Activated CD8-positive, alpha-beta memory T cell treated with anti-CD3 and anti-CD28 coated beads for 24 hours (primary cell): ENCODE measurements around the gene STAG3.
"Not testable (repeated sequence)": the region's sequence is repeated elsewhere in the genome, so short reads cannot be mapped to it uniquely, and the experiment has no call there.

Experiments used
- DNase-seq: peaks from one replicate; pipeline ENCODE4 v3.0.0-alpha.2; 2020

Gene STAG3

DNA sequence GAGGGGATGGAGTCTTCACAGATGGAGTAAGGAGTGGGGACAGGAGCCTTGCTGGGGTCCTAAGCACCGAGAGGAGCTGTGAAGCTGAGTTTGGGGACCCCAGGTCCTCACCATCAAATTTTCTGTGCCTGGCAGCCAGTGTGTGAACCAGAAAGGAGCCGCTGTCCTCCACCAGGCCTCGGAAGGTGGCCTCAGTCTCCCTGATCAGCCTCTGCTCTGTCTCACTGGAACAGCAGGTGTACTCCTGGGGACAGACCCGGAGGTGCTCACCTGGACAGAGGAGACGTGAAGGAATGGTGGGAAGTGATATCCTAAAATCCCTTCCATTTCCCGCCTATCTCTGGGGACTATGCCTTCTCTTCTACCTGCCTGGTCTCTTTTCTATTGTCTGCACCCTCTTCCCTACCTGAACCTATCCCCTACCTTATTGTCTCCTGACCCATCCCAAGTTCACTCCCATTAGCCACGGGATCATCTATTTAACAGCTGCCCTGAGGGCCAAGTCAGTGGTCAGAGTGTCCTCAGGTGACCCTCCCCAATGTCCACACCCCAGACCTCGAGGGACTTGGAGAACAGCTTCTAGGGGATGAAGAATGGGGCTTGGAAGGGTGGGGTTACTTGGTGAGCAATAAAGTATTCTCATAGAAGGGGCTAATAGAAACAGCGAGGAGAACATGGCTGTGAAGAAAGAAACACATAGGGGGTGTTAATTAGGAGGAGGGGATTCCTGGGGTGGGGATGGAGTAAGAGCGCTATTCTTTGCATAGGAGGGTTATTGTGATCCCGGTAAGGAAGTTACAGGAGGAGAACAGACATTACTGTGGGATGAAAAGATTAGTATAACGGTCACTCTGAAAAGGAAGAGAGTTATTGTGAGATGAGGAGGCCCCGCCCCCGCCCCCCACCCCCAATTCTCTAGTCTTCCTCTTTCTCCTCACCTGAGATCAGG lies 1.3 kb upstream of the STAG3 start:
- no peak for DNase-seq

DNA sequence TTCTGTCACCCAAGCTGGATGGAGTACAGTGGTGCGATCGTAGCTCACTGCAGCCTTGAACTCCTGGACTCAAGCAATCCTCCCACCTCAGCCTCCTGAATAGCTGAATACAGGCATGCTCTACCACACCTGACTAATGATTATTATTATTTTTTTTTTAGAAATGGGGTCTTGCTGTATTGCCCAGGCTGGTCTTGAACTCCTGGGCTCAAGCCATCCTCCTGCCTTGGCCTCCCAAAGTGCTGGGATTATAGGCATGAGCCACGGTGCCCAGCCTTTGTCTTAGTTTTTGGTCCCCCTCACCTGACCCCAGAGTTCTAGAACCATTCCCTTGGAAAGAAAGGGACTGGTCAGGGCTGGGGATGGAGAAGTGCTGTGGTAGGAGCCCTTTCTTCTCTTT lies 2.4 kb downstream of the STAG3 start:
- DNase-seq: not testable (repeated sequence)

DNA sequence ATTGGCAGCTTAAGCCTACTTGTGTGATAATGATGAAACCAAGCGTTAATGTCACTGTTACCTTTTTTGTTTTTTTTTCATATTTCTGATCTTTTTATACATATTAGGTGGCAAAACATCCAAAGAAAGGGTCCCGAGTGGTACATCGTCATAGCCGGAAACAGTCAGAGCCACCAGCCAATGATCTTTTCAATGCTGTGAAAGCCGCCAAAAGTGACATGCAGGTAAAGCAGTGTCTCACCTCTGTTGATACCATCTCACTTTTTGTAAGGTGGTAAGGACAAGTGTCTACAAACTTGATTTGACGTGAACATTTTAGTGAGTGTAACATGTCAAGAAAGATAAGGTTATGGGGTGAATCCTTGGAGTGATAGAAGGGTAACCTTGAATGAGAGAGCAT lies 4.9 kb downstream of the STAG3 start:
- DNase-seq: not testable (repeated sequence)

DNA sequence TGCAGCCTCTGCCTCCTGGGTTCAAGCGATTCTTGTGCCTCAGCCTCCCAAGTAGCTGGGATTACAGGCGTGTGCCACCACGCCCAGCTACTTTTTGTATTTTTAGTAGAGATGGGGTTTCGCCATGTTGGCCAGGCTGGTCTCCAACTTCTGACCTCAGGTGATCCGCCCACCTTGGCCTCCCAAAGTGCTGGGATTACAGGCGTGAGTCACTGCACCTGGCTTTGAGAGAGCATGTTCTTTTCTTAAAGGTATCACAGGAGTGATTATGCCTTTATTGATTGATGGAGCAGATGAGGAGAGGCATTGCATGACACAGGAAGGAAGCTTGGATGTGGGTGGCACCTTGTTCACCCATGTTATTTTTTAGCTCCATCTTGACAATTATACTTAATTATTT lies 5.4 kb downstream of the STAG3 start:
- DNase-seq: not testable (repeated sequence)

DNA sequence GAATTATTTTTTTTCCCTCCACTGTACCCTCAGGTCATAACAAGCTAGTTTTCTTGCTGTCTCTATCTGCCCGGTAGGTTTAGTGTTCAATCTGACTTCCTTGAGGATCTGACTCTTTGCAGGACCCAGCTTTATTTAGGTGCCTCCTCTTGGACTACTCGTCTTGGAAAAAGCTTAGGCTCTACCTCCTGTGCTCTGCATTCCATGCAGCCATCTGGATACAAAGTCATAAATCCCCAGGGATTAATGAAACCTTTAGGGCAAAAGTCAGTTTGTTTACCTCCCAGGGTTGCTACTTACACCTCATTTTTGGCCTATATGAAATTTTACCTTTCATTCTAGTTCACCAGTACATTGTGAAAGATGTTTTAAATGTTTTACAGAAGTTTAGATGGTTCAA lies 8.0 kb downstream of the STAG3 start:
- no peak for DNase-seq

DNA sequence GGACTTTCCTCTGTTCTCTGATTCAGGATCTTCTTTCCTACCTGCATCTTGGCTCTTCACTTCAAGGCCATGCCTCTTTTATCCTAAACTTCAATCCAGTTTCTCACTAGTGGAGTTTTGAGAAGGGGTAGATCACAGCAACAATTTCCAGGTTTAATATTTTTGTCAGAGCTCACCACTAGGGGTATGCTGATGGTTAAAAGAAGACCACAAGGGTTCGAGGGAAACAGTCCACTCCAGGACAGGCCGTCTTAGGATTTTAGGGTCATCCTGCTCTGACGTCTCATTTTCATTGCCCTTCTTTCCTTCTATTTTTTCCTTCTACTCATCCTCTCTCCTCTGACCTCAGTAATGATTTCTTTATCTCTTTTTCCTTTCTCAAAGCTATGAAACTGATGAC lies 11.3 kb downstream of the STAG3 start:
- DNase-seq: no peak

DNA sequence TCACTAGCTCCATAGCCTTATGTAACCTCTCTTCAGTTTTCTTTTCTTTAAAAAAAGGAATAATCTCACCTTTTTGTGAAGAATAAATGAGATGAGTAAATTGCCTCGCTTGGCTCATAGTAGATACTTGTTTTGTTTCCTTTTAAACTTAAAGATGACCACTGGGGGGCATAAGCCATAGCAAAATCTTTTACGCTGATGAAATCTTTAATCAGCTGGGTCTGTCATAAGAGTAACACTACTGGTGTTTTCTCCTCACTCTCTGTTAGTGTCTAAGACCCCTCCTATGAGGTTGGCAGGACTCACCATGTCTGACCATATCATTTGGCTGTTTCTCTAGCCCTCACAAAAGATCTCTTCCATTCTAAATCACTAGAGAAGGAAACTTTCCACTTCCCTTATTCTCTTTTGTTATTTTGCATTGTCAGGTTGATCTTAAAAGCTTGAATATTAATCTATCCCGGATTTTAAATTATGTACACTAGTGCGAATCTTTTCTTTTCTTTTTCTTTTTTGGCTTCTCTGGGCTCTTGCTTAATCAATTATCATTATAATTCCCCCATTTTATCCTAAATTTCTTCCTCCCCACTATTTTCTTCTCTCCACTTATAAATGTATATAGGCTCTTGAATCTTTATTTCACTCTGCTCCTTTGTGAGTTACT lies 12.5 kb downstream of the STAG3 start:
- DNase-seq: no peak

DNA sequence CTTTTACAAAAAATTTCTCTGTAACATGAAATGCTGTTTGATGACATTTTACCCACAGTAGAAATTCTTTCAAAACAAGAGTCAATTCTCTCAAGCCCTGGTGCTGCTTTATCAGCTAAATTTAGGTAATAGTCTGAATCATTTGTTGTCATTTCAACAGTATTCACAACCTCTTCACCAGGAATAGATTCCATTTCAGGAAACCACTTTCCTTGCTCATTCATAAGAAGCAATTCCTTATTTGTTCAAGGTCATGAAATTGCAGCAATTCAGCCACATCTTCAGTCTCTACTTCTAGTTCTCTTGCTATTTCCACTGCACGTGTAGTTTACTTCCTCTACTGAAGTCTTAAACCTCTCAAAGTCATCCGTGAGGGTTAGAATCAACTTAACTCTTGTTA lies 14.1 kb downstream of the STAG3 start:
- DNase-seq: no peak

DNA sequence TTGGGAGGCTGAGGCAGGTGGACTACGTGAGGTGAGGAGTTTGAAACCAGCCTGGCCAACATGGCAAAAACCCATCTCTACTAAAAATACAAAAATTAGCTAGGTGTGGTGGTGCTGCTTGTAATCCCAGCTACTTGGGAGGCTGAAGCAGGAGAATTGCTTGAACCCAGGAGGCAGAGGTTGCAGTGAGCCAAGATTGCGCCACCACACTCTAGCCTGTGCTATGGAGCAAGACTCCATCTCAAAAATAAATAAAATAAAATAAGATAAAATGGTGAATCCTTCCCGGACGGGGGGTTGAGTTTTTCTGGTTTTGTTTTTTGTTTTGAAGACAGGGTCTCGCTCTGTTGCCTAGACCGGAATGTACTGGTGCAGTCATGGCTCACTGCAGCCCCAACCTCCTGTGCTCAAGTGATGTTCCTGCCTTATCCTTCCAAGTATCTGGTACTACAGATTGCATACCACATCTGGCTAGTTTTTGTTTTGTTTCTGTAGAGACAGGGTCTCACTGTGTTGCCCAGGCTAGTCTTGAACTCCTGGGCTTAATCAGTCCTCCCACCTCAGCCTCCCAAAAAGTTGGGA lies 14.7 kb downstream of the STAG3 start:
- DNase-seq: not testable (repeated sequence)

DNA sequence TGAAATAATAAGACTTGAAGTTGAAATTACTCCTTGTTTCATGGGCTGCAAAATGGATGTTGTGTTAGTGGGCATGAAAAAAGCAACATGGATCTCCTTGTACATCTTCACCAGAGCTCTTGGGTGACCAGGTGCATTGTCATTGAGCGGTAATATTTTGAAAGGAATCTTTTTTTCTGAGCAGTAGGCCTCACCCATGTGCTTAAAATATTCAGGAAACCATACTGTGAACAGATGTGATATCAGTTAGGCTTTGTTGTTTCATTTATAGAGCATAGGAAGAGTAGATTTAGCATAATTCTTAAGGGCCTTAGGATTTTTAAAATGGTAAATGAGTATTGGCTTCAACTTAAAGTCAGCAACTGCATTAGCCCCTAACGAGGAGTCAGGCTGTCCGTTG lies 15.3 kb downstream of the STAG3 start:
- no peak for DNase-seq

DNA sequence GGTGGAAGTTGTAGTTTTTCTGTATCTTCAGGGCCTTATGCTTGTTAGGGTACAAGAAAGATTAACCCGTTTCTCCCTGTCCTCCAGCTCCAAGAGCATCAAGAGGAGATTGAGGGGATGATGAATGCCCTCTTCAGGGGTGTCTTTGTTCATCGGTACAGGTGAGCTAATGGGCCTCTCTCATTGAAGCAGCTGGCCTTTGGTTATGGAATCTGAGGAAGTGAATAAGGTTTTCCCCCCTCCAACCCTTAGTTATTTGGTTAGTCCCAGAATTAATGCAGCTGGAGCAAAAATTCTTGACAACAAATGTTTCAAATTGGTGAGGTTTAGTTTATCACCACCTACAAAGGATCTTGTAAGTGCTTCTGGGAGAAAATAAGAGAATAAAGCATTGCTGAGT lies 17.5 kb downstream of the STAG3 start:
- DNase-seq: no peak

DNA sequence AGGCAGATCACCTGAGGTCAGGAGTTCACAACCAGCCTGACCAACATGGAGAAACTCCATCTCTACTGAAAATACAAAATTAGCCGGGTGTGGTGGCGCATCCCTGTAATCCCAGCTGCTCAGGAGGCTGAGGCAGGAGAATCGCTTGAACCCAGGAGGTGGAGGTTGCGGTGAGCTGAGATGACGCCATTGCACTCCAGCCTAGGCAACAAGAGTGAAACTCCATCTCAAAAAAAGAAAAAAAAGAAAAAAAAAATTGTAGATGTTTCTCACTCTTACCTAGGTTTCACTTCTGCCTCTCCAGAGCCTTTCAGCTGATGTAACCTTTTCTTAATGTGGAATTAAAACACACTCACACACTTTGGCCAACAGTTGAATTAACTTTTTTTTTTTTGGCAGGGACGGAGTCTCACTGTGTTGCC lies 18.2 kb downstream of the STAG3 start:
- not testable (repeated sequence) for DNase-seq

DNA sequence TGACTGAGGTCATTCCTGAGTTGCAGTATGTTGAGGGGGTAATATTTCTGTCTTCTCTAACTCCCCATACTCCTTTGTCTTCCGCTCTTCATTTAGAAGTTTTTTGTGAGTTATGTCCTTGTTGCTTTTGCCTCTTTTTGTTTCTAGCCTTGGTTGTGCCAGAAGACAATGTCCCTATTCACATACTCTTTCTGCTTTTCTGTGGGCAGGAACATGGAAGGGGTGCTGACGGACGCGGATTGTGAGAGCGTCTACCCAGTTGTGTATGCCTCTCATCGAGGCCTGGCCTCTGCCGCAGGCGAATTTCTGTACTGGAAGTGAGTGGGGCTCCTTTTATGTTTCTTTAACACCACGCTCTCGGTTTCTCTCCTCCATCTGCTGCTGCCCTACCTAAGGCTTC lies 20.5 kb downstream of the STAG3 start:
- no peak for DNase-seq

DNA sequence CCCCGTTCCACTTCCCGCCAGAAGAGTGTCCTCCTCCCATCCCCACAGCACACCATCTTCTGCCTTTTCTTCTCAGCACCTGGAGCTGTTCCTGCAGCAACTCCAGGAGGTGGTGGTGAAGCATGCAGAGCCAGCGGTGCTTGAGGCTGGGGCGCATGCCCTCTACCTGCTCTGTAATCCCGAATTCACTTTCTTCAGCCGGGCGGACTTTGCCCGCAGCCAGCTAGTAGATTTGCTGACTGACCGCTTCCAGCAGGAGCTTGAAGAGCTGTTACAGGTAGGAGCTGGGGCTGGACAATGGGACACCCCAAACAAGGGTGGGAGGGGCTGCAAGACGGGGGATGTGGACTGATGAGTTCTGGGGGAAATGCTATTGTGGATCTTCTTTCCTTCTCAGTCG lies 23.0 kb downstream of the STAG3 start:
- DNase-seq: no peak

DNA sequence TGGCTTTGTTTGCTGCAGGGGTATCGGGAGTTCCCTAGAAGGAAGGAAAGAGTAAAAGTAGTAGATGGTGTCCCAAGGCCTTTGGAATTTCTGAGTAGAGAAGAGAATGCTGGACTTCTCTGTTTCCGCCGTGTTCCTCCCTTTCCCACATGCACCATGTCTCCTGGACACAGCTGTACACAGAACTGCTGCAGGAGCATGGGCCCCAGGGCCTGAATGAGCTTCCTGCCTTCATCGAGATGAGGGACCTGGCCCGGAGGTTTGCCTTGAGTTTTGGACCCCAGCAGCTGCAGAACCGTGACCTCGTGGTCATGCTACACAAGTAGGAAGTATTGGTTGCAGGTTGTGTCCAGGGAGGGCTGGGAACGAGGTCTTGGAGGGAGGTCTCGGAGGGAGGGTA lies 26.7 kb downstream of the STAG3 start:
- DNase-seq: no peak

DNA sequence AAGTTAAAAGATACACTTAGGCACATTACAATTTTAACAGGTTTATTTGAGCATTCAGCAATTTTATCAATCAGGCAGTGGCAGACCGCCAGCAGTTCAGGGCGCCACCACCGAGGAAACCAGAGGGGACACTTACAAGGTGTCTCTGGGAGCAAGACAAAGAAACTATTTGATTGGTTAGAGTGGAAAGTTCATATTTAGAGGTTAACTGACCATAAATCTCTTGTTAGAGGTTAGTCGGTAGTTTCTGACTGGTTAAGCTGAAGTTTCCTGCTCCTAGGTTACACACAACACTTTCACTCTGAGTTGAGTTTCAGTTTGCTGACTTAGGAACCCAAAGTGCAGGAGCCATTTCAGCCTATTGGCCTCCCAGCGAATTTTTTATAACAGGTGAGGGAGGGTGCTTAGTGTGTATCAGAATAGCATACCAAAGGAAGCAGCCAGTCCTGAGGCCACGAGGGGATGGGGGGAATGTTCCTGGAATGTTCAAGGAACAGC lies 31.2 kb downstream of the STAG3 start:
- DNase-seq: no peak

DNA sequence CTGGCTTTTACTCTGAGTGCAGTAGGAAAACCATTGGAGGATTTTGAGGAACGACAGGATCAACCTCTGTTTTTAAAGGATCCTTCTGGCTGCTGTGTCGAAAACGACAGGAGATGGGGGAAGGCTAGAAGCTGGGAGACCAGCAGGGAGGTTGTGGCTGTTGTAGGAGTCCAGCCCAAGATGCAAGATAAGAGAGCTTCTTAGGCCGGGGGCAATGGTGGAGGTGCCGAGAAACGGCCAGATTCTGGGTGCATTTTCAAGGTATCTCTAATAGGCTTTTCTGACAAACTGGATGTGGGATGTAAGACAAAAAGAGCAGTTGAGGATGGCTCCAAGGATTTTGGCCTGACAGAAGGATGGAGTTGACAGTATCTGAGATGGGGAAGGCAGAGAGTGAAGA lies 31.8 kb downstream of the STAG3 start:
- no peak for DNase-seq

DNA sequence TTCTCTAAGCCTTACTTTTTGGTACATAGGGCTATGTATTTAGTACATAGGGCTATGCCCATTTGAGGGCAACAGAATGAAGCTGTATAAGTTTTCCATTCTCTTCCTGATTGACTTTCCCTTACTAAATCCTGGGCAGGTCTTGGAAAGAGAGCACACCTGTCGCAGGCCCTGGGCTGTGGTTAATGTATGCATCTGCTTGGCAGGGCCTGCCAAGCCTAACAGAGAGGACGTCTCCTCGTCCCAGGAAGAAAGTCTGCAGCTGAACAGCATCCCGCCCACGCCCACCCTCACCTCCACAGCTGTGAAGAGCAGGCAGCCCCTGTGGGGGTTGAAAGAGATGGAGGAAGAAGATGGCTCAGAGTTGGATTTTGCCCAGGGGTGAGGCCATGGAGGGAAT lies 33.1 kb downstream of the STAG3 start:
- no peak for DNase-seq

DNA sequence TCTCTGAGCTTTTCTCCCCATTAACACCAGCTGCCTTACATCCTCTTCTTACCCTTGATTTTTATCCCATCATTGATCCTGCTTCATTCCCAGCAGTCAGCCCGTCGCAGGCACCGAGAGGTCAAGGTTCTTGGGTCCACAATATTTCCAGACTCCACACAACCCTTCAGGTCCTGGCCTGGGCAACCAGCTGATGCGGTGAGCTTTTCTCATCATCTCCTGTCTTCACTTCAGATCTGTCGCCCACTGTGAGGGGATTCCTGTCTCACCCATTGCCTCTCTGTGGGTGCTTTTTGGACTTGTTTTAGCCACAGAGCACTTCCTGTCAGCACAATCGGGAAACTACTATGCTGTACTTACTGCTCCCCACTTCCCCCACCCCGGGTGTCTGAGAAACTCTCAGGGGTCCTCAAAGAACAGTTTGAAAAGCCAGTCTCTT lies 33.6 kb downstream of the STAG3 start:
- peak; percentile 70 for DNase-seq

DNA sequence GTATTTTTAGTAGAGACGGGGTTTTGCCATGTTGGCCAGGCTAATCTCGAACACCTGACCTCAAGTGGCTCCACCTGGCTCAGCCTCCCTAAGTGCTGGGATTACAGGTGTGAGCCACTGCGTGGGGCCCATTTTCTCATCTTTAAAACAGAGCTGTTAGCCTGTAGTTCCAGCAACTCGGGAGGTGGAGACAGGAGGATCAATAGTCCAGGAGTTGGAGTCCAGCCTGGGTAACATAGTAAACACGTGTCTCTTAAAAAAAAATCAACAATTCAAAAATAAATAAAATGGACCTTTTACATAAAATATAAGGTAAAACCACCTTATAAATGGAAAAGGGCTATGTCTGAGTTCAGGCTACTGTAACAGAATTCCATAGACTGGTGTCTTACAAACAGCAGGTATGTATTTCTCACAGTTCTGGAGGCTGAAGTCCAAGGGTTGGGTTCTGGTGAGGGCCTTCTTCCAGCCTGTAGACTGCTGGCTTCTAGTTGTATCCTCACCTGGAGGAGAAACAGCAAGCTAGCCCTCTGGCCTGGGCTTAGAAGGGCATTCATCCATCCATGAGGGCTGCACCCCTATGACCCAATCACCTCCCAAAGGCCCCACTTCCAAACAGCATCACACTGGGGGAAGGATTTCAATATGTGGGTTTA lies 35.0 kb downstream of the STAG3 start:
- no peak for DNase-seq

DNA sequence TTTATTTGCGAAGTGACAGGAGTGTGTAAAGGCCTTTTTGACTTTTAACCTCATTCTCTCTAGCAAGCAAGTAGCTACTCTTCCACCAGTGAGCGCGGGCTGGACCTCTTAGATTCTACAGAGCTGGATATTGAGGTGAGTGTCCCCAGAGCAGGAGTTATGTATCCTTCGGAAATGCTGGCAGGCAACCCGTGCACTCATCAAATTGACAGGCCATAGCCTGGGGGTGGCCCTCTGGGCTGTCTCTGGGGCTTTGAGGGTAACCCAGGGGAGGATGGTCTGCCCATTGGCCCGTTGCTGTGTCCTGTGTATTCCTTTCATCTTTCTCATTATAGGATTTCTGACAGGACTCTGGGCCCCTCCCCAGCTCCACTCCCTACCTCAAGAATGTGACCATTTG lies 36.0 kb downstream of the STAG3 start:
- DNase-seq: no peak

DNA sequence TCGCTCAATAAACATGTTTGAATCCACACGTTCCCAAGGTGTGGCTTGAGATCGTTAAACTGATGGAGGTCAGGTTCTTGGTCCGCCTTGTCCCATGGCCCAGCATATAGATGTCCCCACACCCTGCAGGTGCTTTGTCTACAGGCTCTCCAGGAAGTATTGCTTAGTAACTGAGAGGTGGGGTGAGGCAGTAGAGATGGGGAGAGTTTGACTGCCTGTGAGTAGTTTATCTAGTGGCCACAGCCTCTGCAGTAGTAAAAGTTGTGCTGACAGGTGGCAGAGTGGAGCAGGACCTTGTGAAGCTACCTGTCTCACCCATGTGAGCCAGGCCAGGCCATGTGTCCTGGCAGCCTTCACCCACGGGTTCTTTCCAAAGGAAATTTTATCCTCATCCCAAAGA lies 36.6 kb downstream of the STAG3 start:
- DNase-seq: not testable (repeated sequence)

DNA sequence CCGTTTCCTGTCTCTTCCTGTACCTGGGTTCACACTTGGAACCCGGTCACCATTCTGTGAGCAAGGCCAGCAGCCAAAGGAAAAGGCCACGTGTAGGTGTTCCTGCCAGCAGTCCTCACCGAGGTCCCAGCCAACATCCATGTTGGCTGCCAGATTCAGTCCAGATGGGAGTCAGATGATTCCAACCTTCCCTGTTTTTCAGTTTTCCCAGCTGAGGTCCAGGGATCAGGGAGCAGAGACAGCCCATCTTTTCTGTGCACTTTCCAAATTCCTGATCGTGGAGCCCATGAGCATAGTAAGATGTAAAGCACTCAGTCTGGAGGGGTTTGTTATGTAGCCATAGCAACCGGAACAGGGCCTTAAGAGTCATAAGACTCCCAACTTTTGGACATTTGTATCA lies 38.2 kb downstream of the STAG3 start:
- no peak for DNase-seq
